HG03565 (cell line): ENCODE results near the gene ZNF345.

Experiments used
- ATAC-seq: cut with Tn5 transposase; IDR thresholded peaks from one replicate; pipeline ENCODE4 v1.9.1; 2021; ENCODE audit warnings: mild to moderate bottlenecking, moderate library complexity; ENCODE audit not compliant: unreplicated experiment

The ZNF345 gene

GRCh38 chr19:36850559-36851442 lies at the start of gene ZNF345:
Gene ZNF345 (plus strand): TSS chr19:36850876. CDS start chr19:36876831, 25,955 bp downstream.
- peak; percentile 71 for ATAC-seq

GRCh38 chr19:36805364-36805763 lies 45.3 kb upstream of the ZNF345 start:
- ATAC-seq: no peak

- no peak for ATAC-seq
These were observed 43.6 kb upstream of the ZNF345 start for GRCh38 chr19:36807029-36807428.

- ATAC-seq: no peak
These were observed 31.5 kb upstream of the ZNF345 start for GRCh38 chr19:36819130-36819630.

- no peak for ATAC-seq
These were observed 28.9 kb upstream of the ZNF345 start for GRCh38 chr19:36821758-36822157.

- ATAC-seq: no peak
These were observed 17.2 kb upstream of the ZNF345 start for GRCh38 chr19:36833430-36833829.

- no peak for ATAC-seq
These were observed 13.3 kb upstream of the ZNF345 start for GRCh38 chr19:36837176-36837905.

- peak; percentile 89 for ATAC-seq
These were observed 12.5 kb upstream of the ZNF345 start, which contains the start of gene ZNF790 for GRCh38 chr19:36837906-36838783. Gene ZNF790 (minus strand): TSS chr19:36838387. CDS start chr19:36825619, 12,768 bp downstream.

- ATAC-seq: no peak
These were observed 11.8 kb upstream of the ZNF345 start for GRCh38 chr19:36838784-36839324.

- ATAC-seq: no peak
These were observed 2.7 kb upstream of the ZNF345 start for GRCh38 chr19:36847968-36848367.

GRCh38 chr19:36849701-36850558 lies 746 bp upstream of the ZNF345 start:
- peak; percentile 76 for ATAC-seq

GRCh38 chr19:36851898-36852297 lies 1.2 kb downstream of the ZNF345 start:
- ATAC-seq: no peak

GRCh38 chr19:36876993-36877938 lies 26.6 kb downstream of the ZNF345 start:
- no peak for ATAC-seq

GRCh38 chr19:36891768-36892357 lies 41.2 kb downstream of the ZNF345 start:
- no peak for ATAC-seq

- ATAC-seq: no peak
These were observed 44.2 kb downstream of the ZNF345 start for GRCh38 chr19:36894849-36895383.

- no peak for ATAC-seq
These were observed 47.7 kb downstream of the ZNF345 start for GRCh38 chr19:36898422-36898821.

GRCh38 chr19:36915992-36916830 lies 65.5 kb downstream of the ZNF345 start, which contains the start of the genes ZNF568 and ZNF829:
Gene ZNF568 (plus strand): TSS chr19:36916332. CDS start chr19:36922771, 6,439 bp downstream.
Gene ZNF829 (minus strand): TSS chr19:36916291. CDS start chr19:36915167, 1,124 bp downstream.
- ATAC-seq: peak; percentile 79
